ENCODE measurements around the gene CSH2.

CSH2 gene

GRCh38 chr17:63830278-63830677, 43.2 kb downstream of the CSH2 start:
- no peaks in the 10 kb centered on the region for H3K9me3 ChIP-seq (ENCODE audit: control insufficient read depth, insufficient read depth, low read depth, low read length)
- no peak overlapping the region for H3K27ac ChIP-seq (ENCODE audit: extremely low read depth, low read depth, low read length)
- peaks cover 3% of the 10 kb centered on the region; the same call in 1 of the 2 replicates for H3K4me1 ChIP-seq (ENCODE audit: control insufficient read depth, insufficient read depth, low read length)
- H3K36me3 ChIP-seq (ENCODE audit: control insufficient read depth in 2 of 2, insufficient read depth in 1 of 2, low read length in 2 of 2): peaks cover 38 to 76% of the 10 kb centered on the region in 2 experiments
- H3K4me3 ChIP-seq (ENCODE audit: low read depth, low read length): no peak overlapping the region
- ChIA-PET POLR2A (interaction anchor here (1.5 to 7.2 kb wide), 3 partner anchors 9 to 57 kb away, joined by 4 to 65 read pairs (median 6); partner anchors contain the start of genes CCDC47, DDX42 and SMARCD2), CTCF (interaction anchor here (0.9 to 1.0 kb wide), 2 partner anchors 8 to 18 kb away, joined by 3 to 7 read pairs; no protein-coding TSS in a partner anchor)
- TF ChIP-seq SCRT2 (tag by site-specific recombination; IDR thresholded peaks at IDR 0.05) (no peak), ZNF24 (tag by site-specific recombination; IDR thresholded peaks at IDR 0.05) (no peak), ZNF362 (tag by site-specific recombination; IDR thresholded peaks at IDR 0.05) (no peak), BCL11B (tag by site-specific recombination; IDR thresholded peaks at IDR 0.05; ENCODE audit: low read depth) (no peak), ZIC2 (tag by site-specific recombination; IDR thresholded peaks at IDR 0.05) (no peak), OVOL3 (tag by site-specific recombination; IDR thresholded peaks at IDR 0.05) (no peak), RBAK (tag by site-specific recombination; IDR thresholded peaks at IDR 0.05) (no peak), ZNF398 (tag by site-specific recombination; IDR thresholded peaks at IDR 0.05) (no peak), PRDM2 (tag by site-specific recombination; IDR thresholded peaks at IDR 0.05; ENCODE audit: borderline replicate concordance) (no peak), ZBTB11 (tag by site-specific recombination; conservative IDR thresholded peaks at IDR 0.05; ENCODE audit: low read depth) (no peak), ZBTB21 (tag by site-specific recombination; IDR thresholded peaks at IDR 0.05) (no peak)
- TF ChIP-seq, protein P1, sequence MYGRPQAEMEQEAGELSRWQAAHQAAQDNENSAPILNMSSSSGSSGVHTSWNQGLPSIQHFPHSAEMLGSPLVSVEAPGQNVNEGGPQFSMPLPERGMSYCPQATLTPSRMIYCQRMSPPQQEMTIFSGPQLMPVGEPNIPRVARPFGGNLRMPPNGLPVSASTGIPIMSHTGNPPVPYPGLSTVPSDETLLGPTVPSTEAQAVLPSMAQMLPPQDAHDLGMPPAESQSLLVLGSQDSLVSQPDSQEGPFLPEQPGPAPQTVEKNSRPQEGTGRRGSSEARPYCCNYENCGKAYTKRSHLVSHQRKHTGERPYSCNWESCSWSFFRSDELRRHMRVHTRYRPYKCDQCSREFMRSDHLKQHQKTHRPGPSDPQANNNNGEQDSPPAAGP (tag by site-specific recombination; IDR thresholded peaks at IDR 0.05): no peak
- TF ChIP-seq, protein P2, sequence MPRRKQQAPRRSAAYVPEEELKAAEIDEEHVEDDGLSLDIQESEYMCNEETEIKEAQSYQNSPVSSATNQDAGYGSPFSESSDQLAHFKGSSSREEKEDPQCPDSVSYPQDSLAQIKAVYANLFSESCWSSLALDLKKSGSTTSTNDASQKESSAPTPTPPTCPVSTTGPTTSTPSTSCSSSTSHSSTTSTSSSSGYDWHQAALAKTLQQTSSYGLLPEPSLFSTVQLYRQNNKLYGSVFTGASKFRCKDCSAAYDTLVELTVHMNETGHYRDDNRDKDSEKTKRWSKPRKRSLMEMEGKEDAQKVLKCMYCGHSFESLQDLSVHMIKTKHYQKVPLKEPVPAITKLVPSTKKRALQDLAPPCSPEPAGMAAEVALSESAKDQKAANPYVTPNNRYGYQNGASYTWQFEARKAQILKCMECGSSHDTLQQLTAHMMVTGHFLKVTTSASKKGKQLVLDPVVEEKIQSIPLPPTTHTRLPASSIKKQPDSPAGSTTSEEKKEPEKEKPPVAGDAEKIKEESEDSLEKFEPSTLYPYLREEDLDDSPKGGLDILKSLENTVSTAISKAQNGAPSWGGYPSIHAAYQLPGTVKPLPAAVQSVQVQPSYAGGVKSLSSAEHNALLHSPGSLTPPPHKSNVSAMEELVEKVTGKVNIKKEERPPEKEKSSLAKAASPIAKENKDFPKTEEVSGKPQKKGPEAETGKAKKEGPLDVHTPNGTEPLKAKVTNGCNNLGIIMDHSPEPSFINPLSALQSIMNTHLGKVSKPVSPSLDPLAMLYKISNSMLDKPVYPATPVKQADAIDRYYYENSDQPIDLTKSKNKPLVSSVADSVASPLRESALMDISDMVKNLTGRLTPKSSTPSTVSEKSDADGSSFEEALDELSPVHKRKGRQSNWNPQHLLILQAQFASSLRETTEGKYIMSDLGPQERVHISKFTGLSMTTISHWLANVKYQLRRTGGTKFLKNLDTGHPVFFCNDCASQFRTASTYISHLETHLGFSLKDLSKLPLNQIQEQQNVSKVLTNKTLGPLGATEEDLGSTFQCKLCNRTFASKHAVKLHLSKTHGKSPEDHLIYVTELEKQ (tag by site-specific recombination; IDR thresholded peaks at IDR 0.05; ENCODE audit: borderline replicate concordance): no peak

Data from HEK293 (cell line).